Measurements from ENCODE around the gene RNPS1.
A peak's percentile ranks its signal among the peaks of the same experiment; 100 is the strongest.

RNPS1 gene

GRCh38 chr16:2298621-2299020, 30.7 kb upstream of the RNPS1 start:
- no peak for TF ChIP-seq SUZ12 (IDR thresholded peaks at IDR 0.05)
- TF ChIP-seq BHLHE40 (IDR thresholded peaks at IDR 0.05; ENCODE audit: borderline replicate concordance), result no peak
- TF ChIP-seq PKNOX1 (IDR thresholded peaks at IDR 0.05), result no peak
- ChIA-PET CTCF (no interaction called here), POLR2A (no interaction called here)
- no peak for DNase-seq (ENCODE audit: extremely low spot score)

- no peak for DNase-seq (ENCODE audit: extremely low spot score)
- no peak for TF ChIP-seq NFRKB (IDR thresholded peaks at IDR 0.05)
- ChIA-PET POLR2A (no interaction called here), CTCF (no interaction called here)
Observed at GRCh38 chr16:2297506-2297860, 29.6 kb upstream of the RNPS1 start.

GRCh38 chr16:2296661-2297505, 29.0 kb upstream of the RNPS1 start:
- ChIA-PET POLR2A (no interaction called here), CTCF (interaction anchor here (0.6 to 0.7 kb wide), 2 partner anchors 33 to 45 kb away, joined by 3 read pairs; partner anchors contain the start of gene ECI1)
- TF ChIP-seq NFRKB (IDR thresholded peaks at IDR 0.05), result no peak
- no peak for TF ChIP-seq PKNOX1 (IDR thresholded peaks at IDR 0.05)
- no peak for TF ChIP-seq ARNT (IDR thresholded peaks at IDR 0.05)
- TF ChIP-seq BHLHE40 (IDR thresholded peaks at IDR 0.05; ENCODE audit: borderline replicate concordance), result no peak
- TF ChIP-seq HDGF (IDR thresholded peaks at IDR 0.05; ENCODE audit: borderline replicate concordance), result no peak
- no peak for TF ChIP-seq SP1 (IDR thresholded peaks at IDR 0.05)
- DNase-seq (ENCODE audit: extremely low spot score), result peak; percentile 38

DNA sequence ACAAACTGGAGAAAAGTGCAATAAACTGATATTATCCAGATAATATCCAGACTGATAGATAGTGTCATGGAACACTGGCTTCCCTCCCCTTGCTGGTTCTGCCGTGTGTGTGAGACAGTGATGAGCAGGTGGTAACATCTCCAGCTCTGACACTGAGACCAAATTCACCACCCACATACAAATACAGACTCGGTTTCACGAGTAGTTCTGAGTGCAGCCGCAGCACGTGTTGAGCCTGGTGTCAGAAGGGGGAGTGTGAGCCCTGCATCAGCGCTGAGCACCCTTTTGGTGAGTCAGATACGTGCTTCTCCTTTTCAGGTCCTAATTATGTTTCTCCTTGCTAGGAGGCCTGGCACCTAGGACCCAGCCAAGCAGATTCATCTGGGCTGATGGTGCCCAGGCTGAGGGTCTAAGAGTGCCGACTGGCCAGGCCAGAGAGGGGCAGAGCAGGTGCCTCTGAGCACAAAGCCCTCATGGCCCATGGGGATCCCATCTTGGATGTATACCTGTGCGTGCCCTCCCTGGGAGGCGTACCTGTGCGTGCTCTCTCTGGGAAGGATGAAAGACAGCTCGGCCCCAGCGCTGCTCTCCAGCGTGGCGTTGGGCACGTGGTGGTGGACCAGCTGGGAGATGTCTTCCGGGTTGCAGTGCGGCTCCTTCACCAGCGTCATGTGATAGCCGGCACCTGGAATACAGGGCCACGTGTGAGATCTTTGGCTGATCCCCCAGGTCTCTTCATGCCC, 27.3 kb upstream of the RNPS1 start:
- CTCF ChIA-PET, result no interaction called here
- TF ChIP-seq HDGF (IDR thresholded peaks at IDR 0.05; ENCODE audit: borderline replicate concordance), result no peak
- no peak for TF ChIP-seq FOXK2 (IDR thresholded peaks at IDR 0.05)
- no peak for TF ChIP-seq SUZ12 (IDR thresholded peaks at IDR 0.05)
- no peak for TF ChIP-seq TARDBP (IDR thresholded peaks at IDR 0.05)
- no peak for TF ChIP-seq ZNF384 (IDR thresholded peaks at IDR 0.05)
- no peak for TF ChIP-seq L3MBTL2 (conservative IDR thresholded peaks at IDR 0.05)
- TF ChIP-seq FOXM1 (IDR thresholded peaks at IDR 0.05; ENCODE audit: borderline replicate concordance), result no peak
- no peak for TF ChIP-seq PKNOX1 (IDR thresholded peaks at IDR 0.05)
- TF ChIP-seq ELF4 (IDR thresholded peaks at IDR 0.05), result no peak
- no peak for TF ChIP-seq BHLHE40 (IDR thresholded peaks at IDR 0.05; ENCODE audit: borderline replicate concordance)
- no peak for TF ChIP-seq FOXA1 (IDR thresholded peaks at IDR 0.05)
- no peak for TF ChIP-seq LEF1 (IDR thresholded peaks at IDR 0.05; ENCODE audit: borderline replicate concordance)
- no peak for TF ChIP-seq SP1 (IDR thresholded peaks at IDR 0.05)
- TF ChIP-seq NFRKB (IDR thresholded peaks at IDR 0.05), result no peak
- no peak for TF ChIP-seq CTBP1 (IDR thresholded peaks at IDR 0.05; ENCODE audit: borderline replicate concordance)
- TF ChIP-seq ARNT (IDR thresholded peaks at IDR 0.05), result no peak
- POLR2A ChIA-PET, result no interaction called here
- DNase-seq (ENCODE audit: extremely low spot score), result no peak

GRCh38 chr16:2292221-2292620, 24.3 kb upstream of the RNPS1 start:
- POLR2A ChIA-PET, result no interaction called here
- CTCF ChIA-PET, result no interaction called here
- TF ChIP-seq FOXK2 (IDR thresholded peaks at IDR 0.05) (no peak), BHLHE40 (IDR thresholded peaks at IDR 0.05; ENCODE audit: borderline replicate concordance) (no peak), NFRKB (IDR thresholded peaks at IDR 0.05) (no peak), TARDBP (IDR thresholded peaks at IDR 0.05) (no peak), ZNF384 (IDR thresholded peaks at IDR 0.05) (no peak), LEF1 (IDR thresholded peaks at IDR 0.05; ENCODE audit: borderline replicate concordance) (no peak), SUZ12 (IDR thresholded peaks at IDR 0.05) (no peak), FOXA1 (IDR thresholded peaks at IDR 0.05) (no peak), FOXM1 (IDR thresholded peaks at IDR 0.05; ENCODE audit: borderline replicate concordance) (no peak), ELF4 (IDR thresholded peaks at IDR 0.05) (no peak), L3MBTL2 (conservative IDR thresholded peaks at IDR 0.05) (no peak), PKNOX1 (IDR thresholded peaks at IDR 0.05) (no peak), SP1 (IDR thresholded peaks at IDR 0.05) (no peak), ARNT (IDR thresholded peaks at IDR 0.05) (no peak)
- no peak for DNase-seq (ENCODE audit: extremely low spot score)

- DNase-seq (ENCODE audit: extremely low spot score), result no peak
Observed at GRCh38 chr16:2289282-2289681, 21.4 kb upstream of the RNPS1 start.

More at GRCh38 chr16:2289282-2289681, 21.4 kb upstream of the RNPS1 start:
- ChIA-PET POLR2A (interaction anchor here (1.6 to 1.8 kb wide), 2 partner anchors 10 to 21 kb away, joined by 4 to 5 read pairs; no protein-coding TSS in a partner anchor), CTCF (no interaction called here)
- no peak for TF ChIP-seq FOXA1 (IDR thresholded peaks at IDR 0.05)
- TF ChIP-seq LEF1 (IDR thresholded peaks at IDR 0.05; ENCODE audit: borderline replicate concordance), result no peak
- TF ChIP-seq NFRKB (IDR thresholded peaks at IDR 0.05), result no peak
- no peak for TF ChIP-seq PKNOX1 (IDR thresholded peaks at IDR 0.05)
- no peak for TF ChIP-seq ARNT (IDR thresholded peaks at IDR 0.05)
- no peak for TF ChIP-seq SUZ12 (IDR thresholded peaks at IDR 0.05)
- TF ChIP-seq BHLHE40 (IDR thresholded peaks at IDR 0.05; ENCODE audit: borderline replicate concordance), result no peak
- TF ChIP-seq TARDBP (IDR thresholded peaks at IDR 0.05), result no peak
- no peak for TF ChIP-seq HDGF (IDR thresholded peaks at IDR 0.05; ENCODE audit: borderline replicate concordance)

All from HEK293T (cell line).